Uterus (tissue), 2 donors: ENCODE results near the gene GPAM.

Experiments
- CTCF ChIP-seq, 4 experiments: fragments of 200-600 bp in 2 of 4; fragments of 450-650 bp in 2 of 4; sonication (generic) in 2 of 4; IDR thresholded peaks; one replicate each; pipeline ENCODE4 v1.5.1; 2016 to 2019; ENCODE audit warnings: antibody characterized with exemption in 4 of 4, mild to moderate bottlenecking in 2 of 4, moderate library complexity in 1 of 4
- POLR2A ChIP-seq, 2 donors: fragments of 450-650 bp; IDR thresholded peaks; one replicate each; pipeline ENCODE4 v1.6.1; 2016; ENCODE audit warnings: antibody characterized with exemption in 2 of 2, mild to moderate bottlenecking in 1 of 2, moderate library complexity in 1 of 2

- TF ChIP-seq CTCF (IDR thresholded peaks at IDR 0.05) (no peak), POLR2A (IDR thresholded peaks at IDR 0.05) (no peak)
Observed at GRCh38 chr10:112229096-112229495, 45.5 kb upstream of the GPAM start.
